ENCODE measurements around the gene RTF1.

RTF1 gene

GRCh38 chr15:41530363-41530956 lies 113.6 kb downstream of the RTF1 start:
- DNase-seq, result no peak
- H3K4me3 ChIP-seq (ENCODE audit: low read depth, low read length), result no peak overlapping the region
- peaks cover 69% of the 10 kb centered on the region for H3K36me3 ChIP-seq (replicated peaks)
- no peak overlapping the region for H3K27ac ChIP-seq
- no peaks in the 10 kb centered on the region for H3K27me3 ChIP-seq (replicated peaks)
- no peak for TF ChIP-seq CTCF (IDR thresholded peaks at IDR 0.05; ENCODE audit: low read depth, low read length, missing control alignments)
- in situ Hi-C loops (cut with HindIII; ENCODE audit: low pct_ligation_motif_present, low sequenced_read_pairs), result no loop called here

Data from brain microvascular endothelial cell (primary cell).